Breast epithelium (tissue), 3 donors: ENCODE results near the gene N4BP2L1.

Source experiments
- CTCF ChIP-seq, 3 donors: fragments of 450-650 bp; IDR thresholded peaks; one replicate each; pipeline ENCODE4 v1.5.1; 2016 to 2017; ENCODE audit warnings: antibody characterized with exemption in 3 of 3, mild to moderate bottlenecking in 3 of 3, moderate library complexity in 3 of 3
- POLR2A ChIP-seq: fragments of 450-650 bp; IDR thresholded peaks from one replicate; pipeline ENCODE4 v1.6.1; 2016; ENCODE audit warnings: antibody characterized with exemption, mild to moderate bottlenecking, moderate library complexity
- POLR2AphosphoS5 ChIP-seq, 3 donors: sonication (generic); formaldehyde crosslinking; IDR thresholded peaks; one replicate each; pipeline ENCODE4 v1.6.1; 2017; ENCODE audit warnings: antibody characterized with exemption in 3 of 3

GRCh38 chr13:32472194-32472621 lies 44.3 kb upstream of the N4BP2L1 start:
- TF ChIP-seq CTCF (IDR thresholded peaks at IDR 0.05) = no peak
- TF ChIP-seq POLR2AphosphoS5 (IDR thresholded peaks at IDR 0.05) = no peak
- no peak for TF ChIP-seq POLR2A
